22Rv1 (cell line): ENCODE results near the gene ZNF507.

ENCODE experiments used
- H3K27ac ChIP-seq: fragments of 450-650 bp; 2 replicates; pipeline ENCODE4 v1.5.1; 2017
- ZFX ChIP-seq: fragments of 450-650 bp; IDR thresholded peaks from 2 replicates; pipeline ENCODE4 v1.6.1; 2017; ENCODE audit warnings: antibody characterized with exemption, borderline replicate concordance
- TF ChIP-seq, protein P1 (sequence below): fragments of 450-650 bp; IDR thresholded peaks from 2 replicates; pipeline ENCODE4 v1.5.1; 2017; ENCODE audit warnings: mild to moderate bottlenecking

Gene ZNF507

DNA sequence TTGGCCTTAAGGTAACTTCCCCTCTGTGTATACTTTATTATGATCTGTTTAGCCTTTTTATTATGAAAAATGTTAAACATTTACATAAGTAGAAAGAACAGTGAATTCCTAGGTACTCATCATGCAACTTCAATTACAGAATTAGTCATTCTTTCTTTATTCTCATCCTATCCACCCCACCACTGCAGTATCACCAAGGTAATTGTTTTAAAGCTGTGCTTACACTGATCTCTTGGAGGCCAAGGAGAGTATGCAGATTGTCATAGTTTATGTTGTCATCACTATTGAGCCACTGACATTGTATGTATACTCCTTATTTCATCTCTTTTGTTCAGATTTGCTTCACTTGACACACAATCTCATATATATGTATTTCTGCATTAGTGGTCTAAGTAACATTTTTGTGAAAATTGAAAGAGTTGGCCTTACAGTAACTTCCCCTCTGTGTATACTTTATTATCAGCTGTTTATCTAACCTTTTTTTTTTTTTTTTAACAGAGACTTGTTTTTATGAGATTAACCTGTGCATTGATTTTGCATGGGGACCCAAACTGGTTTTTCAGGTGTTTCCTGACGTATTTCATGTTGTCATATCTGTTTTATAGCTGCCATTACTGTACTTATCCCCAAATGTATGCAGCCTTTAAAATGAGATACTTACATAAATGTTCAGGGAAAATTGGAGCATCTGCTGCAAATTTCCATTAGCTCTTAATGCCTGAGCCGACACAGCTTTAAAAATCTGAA lies 4.5 kb downstream of the ZNF507 start:
- H3K27ac ChIP-seq, result peak overlapping the region; percentile 16
- TF ChIP-seq, protein P1, sequence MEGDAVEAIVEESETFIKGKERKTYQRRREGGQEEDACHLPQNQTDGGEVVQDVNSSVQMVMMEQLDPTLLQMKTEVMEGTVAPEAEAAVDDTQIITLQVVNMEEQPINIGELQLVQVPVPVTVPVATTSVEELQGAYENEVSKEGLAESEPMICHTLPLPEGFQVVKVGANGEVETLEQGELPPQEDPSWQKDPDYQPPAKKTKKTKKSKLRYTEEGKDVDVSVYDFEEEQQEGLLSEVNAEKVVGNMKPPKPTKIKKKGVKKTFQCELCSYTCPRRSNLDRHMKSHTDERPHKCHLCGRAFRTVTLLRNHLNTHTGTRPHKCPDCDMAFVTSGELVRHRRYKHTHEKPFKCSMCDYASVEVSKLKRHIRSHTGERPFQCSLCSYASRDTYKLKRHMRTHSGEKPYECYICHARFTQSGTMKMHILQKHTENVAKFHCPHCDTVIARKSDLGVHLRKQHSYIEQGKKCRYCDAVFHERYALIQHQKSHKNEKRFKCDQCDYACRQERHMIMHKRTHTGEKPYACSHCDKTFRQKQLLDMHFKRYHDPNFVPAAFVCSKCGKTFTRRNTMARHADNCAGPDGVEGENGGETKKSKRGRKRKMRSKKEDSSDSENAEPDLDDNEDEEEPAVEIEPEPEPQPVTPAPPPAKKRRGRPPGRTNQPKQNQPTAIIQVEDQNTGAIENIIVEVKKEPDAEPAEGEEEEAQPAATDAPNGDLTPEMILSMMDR, result no peak
- no peak for TF ChIP-seq ZFX

DNA sequence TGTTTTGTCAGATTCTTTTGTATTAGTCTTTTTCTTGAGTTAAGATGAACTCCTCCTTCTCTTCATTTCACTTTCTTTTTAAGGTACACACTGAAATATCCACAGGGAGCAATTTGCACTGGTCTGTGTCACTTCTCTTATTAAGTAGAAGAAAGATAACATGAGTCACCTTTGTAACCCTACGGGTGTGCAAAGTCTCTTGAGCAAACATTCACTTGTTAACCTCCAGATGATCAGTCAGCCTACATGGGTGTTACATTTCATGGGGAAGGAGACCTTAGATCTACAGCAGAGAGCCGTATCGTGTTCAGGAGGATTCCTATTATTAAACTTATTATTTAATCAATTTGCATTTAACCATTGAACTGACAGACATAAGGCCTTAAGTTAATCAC lies 5.1 kb downstream of the ZNF507 start:
- peak overlapping the region; percentile 16 for H3K27ac ChIP-seq
- TF ChIP-seq, protein P1, result no peak
- TF ChIP-seq ZFX, result no peak

DNA sequence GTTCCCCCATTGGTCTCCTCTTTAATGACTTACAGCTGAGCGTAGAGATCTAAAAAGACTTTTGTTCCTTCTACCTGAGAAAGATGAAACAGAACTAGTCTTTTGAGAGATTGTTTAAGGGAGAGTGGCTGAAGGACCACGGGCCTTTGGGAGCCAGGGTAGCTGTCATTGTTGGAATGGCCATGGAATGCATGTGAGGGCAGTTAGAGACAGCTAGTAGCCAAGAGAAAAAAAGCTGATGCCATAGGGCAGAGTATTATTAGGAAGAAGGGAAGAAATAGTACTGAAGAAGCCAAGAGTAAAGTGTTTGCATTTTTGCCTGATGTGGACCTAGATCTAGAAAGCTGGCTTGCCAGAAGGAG lies 5.6 kb downstream of the ZNF507 start:
- TF ChIP-seq, protein P1, result no peak
- no peak for TF ChIP-seq ZFX
- H3K27ac ChIP-seq, result peak overlapping the region; percentile 16; the same call in 1 of the 2 replicates

DNA sequence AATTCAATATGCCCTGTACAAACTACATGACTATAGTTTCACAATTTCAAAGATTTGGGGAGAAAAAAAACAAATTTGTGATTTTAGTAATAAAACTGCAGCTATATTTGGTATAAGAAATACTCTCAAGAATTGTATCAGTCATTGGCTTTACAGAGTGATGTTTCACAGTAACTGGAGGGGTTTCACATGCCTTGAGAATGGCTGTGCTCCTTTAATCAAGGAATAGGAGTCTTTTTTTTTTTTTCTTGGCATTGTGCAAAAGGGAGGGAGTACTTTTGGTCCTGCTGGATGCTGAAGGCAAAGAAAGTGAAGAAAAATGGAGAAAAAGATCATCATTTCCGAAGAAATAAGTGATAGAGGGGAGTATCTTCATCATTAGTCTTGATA lies 6.8 kb downstream of the ZNF507 start:
- no peak overlapping the region for H3K27ac ChIP-seq
- TF ChIP-seq ZFX, result no peak
- TF ChIP-seq, protein P1, result no peak

DNA sequence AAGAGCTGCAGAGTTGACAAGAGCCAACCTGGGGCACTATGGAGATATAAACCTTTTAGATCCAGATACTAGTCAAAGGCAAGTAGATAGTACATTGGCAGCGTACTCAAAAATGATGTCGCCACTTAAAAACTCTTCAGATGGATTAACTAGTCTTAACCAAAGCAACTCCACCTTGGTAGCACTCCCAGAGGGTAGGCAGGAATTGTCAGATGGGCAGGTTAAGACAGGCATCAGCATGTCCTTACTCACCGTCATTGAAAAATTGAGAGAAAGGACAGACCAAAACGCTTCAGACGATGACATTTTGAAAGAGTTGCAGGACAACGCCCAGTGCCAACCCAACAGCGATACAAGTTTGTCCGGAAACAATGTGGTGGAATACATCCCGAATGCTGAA lies 8.9 kb downstream of the ZNF507 start:
- no peak for TF ChIP-seq ZFX
- TF ChIP-seq, protein P1, result no peak
- H3K27ac ChIP-seq, result no peak overlapping the region

DNA sequence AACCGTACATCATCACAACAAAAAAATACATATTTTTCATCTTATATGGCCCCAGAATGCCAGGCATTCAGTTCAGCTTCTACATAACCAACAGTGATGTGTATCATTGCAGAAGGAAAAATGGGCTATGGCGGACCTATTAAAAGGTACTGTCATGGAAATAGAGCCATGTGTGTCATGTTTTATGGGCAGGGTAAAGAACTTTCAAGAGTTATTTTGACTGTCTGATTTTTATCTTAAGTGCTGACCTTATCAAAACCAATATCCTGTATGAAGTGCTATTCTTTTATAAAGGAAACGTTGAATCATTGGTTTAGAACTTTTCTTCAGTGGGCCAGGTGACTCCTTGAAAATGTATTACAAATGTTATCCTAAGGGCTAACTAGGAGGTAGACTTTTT lies 9.9 kb downstream of the ZNF507 start:
- TF ChIP-seq, protein P1, result no peak
- no peak for TF ChIP-seq ZFX

DNA sequence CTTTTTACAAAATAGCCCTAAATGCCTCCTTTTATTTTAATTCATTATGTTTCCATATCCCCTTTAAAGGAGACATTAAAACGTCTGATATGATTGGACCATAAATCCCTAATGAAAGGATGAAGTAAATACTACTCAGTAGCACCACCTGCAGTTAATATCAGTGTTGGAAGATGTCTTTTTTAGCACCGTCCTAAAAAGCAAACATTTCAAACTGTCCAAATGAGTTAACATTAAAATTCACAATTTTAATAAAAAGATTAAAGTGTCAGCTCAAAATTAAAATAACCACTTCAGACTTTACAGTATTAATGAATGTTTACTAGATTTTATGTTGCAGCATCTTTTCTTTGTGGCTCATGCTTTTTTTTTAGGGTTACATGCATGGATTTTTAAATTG lies 12.3 kb downstream of the ZNF507 start:
- H3K27ac ChIP-seq, result no peak overlapping the region
- no peak for TF ChIP-seq ZFX
- TF ChIP-seq, protein P1, result peak; percentile 45

More for the DNA sequence above, 9.9 kb downstream of the ZNF507 start:
- peak overlapping the region; percentile 18; the same call in 1 of the 2 replicates for H3K27ac ChIP-seq
